Stimulated activated naive CD8-positive, alpha-beta T cell treated with anti-CD3 and anti-CD28 coated beads, Interleukin-15, amount 100 ng/mL, for 72 hours (primary cell): Measurements from ENCODE around the gene IL4I1.
"Not testable (repeated sequence)": the region's sequence is repeated elsewhere in the genome, so short reads cannot be mapped to it uniquely, and the experiment has no call there.

Source experiments
- ATAC-seq: fragments of 150-1000 bp; cut with Tn5 transposase; 2 replicates; pipeline ENCODE4 v1.10.0; 2021; ENCODE audit warnings: mild to moderate bottlenecking, moderate library complexity
- DNase-seq, 2 donors: peaks; one replicate each; pipeline ENCODE4 v3.0.0; 2021 to 2022
- H3K27ac Mint-ChIP-seq, 2 donors: one replicate each; pipeline ENCODE4 v1.8.0; 2022; ENCODE audit warnings: mild to moderate bottlenecking in 2 of 2, mixed read lengths in 2 of 2, moderate library complexity in 2 of 2
- H3K27me3 Mint-ChIP-seq: one replicate; pipeline ENCODE4 v1.8.0; 2022; ENCODE audit warnings: mixed read lengths
- H3K4me1 Mint-ChIP-seq: one replicate; pipeline ENCODE4 v1.8.0; 2022; ENCODE audit warnings: mild to moderate bottlenecking, mixed read lengths
- H3K4me3 Mint-ChIP-seq, 2 donors: one replicate each; pipeline ENCODE4 v1.8.0; 2022; ENCODE audit warnings: mild to moderate bottlenecking in 2 of 2, mixed read lengths in 2 of 2, moderate library complexity in 1 of 2
- H3K9me3 Mint-ChIP-seq, 2 donors: one replicate each; pipeline ENCODE4 v1.8.0; 2022; ENCODE audit warnings: mixed read lengths in 2 of 2

IL4I1 gene

DNA sequence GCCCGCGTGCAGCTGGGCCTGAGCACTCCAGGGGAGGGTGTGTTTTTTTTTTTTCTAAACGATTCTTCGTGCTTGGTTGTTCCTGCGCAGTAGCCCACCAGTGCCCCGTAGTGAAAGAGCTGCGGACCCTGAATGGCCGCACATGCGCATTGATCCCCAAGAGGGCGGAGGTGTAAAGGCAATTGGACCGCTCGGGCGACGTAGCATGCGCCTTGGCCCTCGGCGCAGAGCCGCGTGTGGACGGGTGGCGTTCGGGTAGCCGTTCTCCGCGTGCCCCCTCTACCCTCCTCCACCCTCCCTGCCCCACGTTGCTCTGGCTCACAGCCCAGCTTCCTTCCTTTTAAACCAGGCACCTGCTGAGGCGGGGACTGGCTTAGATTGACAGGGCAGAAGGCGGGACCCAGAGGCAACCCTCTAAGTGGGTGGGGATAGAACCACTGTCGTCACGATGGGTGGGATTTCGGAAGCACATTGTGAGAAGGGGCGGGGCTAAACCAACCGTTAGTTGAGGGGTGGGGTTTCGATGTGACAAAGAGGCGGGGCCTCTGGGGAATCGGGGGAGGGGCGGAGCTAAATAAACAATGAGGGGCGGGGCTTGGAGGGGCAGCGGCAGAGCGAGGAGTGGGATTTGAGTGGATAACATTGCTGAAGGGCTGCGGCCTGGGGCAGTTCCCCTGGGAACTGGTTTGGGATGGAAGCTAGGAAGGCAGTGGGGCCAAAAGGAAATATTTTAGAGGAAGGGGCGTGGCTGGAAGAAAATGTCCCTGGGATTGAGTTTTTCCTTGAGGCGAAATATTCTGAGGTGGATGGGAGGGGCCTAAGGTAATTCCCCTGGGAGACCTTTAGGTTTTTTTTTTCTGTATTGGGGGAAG lies 33.2 kb upstream of the IL4I1 start:
- Mint-ChIP-seq H3K9me3 (peaks cover 14 to 17% of the 10 kb centered on the region in 2 donors), H3K27ac (peak overlapping the region; percentile 97 to 98), H3K4me1 (peaks cover 76% of the 10 kb centered on the region), H3K27me3 (no peaks in the 10 kb centered on the region), H3K4me3 (peak overlapping the region; percentile 94 to 99)
- ATAC-seq: peak; percentile 91
- peak; percentile 94 to 95 for DNase-seq

DNA sequence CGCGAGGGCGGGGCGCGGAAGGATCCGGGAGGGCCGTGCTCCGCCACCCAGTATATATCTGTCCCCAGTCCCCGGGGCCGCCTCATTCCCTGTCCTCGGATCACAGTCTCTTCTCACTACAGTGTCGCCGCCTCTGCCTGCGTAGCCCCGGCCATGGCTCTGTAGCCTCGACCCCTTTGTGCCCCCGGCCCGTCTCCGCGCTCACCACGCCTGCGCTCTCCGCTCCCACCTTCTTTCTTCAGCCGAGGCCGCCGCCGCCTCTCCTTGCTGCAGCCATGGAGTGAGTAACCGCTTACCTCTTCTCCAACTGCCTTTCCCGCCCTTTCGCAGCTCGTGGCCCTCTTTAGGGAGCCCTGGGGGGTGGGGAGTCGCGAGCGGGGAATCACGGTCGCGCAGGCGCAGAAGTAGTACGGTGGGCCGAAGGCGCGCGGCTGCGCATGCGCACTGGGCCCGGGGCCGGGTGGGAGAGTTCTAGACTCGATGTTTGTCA lies 32.5 kb upstream of the IL4I1 start, which contains the start of the genes ATF5 and NUP62:
Gene ATF5, plus strand, starts transcription at position 85 of the 490 bp plus-strand sequence. CDS start 1,646 bp downstream, outside the sequence.
Gene NUP62, minus strand, starts transcription at position 384 of the 490 bp plus-strand sequence. CDS start 19,697 bp downstream, outside the sequence.
- Mint-ChIP-seq H3K4me1 (peaks cover 83% of the 10 kb centered on the region), H3K9me3 (peaks cover 14 to 17% of the 10 kb centered on the region in 2 donors), H3K4me3 (peak within 1 kb of the TSS; percentile 94 to 99), H3K27me3 (no peaks in the 10 kb centered on the region), H3K27ac (peak within 1 kb of the TSS; percentile 97 to 98)
- ATAC-seq (peak; percentile 63), DNase-seq (peak; percentile 90 to 91)

DNA sequence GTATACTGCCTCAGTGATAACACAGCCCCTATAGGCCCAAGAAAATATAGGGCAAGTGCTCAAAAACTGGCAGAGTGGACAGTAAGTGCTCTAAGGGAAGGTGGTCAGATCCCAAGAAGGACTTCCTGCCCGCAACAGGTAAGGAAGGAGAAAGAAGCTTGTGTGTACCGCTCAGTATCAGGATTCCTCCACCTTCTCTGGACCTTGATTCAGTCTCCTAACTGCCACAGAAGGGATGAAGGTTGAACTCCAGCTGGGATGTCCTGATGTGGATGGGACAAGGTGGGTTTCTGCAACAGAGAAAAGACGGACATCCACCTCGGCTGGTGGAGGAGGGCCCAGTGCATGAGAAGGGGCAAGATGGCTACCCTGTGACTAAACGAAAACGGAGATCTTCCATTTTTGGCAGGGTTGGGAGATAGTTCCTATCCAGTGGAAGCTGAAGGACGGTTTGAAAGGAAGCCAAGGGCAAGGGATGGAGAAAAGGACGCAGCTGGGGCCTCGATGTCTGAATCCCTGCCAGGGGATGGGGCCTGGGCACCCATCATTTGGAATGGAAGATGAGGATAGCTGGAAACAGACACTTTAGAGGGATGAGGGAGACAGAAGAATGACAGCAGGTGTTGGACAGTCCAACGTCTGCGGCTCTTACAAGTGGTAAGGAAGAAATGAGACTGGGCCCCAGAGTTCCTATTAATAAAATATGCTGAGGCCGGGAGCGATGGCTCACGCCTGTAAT lies 31.0 kb upstream of the IL4I1 start:
- Mint-ChIP-seq H3K4me1 (peaks cover 85% of the 10 kb centered on the region), H3K4me3 (peak overlapping the region; percentile 94 to 99), H3K27me3 (no peaks in the 10 kb centered on the region), H3K9me3 (peaks cover 14 to 17% of the 10 kb centered on the region in 2 donors), H3K27ac (peak overlapping the region; percentile 96)
- DNase-seq (no peak), ATAC-seq (no peak)

DNA sequence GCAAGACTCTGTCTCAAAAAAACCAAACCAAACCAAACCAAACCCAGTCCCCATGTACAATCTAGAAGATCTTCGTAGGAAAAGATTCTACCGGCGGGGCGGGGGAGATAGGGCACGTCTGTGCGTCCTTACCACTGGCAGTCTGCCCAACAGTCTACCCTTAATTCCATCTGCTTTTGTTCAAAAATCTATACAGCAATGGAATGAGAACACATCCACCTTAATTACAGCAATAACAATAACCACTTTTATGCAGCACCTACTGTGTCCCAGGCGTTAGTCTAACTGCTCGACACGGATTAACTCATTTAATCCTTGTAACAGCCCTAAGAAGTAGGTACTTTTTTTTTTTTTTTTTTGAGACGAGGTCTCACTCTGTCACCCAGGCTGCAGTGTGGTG lies 29.8 kb upstream of the IL4I1 start:
- Mint-ChIP-seq H3K4me1 (peaks cover 85% of the 10 kb centered on the region), H3K9me3 (peaks cover 8% of the 10 kb centered on the region in 2 donors), H3K27me3 (no peaks in the 10 kb centered on the region), H3K27ac (peak overlapping the region in 1 of 2 donors; percentile 25), H3K4me3 (peak overlapping the region in 1 of 2 donors; percentile 62)
- ATAC-seq (no peak), DNase-seq (no peak)

DNA sequence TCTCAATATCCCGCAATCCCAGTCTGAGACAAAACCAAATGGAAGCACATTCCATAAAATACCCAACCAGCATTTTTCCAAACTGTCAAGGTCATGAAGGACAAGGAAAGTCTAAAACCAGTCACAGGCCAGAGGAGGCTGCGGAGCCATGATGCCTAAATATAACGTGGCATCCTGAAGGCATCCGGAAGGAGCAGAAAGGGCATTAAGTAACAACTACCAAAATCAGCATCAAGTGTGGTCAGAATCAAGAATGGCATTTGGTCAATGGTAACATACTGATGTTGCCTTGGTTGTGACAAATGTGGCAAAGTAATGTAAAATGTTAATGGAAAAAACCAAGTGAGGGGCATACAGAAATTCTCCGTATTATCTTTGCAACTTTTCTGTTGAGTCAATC lies 28.8 kb upstream of the IL4I1 start:
- no peaks in the 10 kb centered on the region for H3K27me3 Mint-ChIP-seq
- DNase-seq: no peak
- peak overlapping the region in 1 of 2 donors; percentile 87 for H3K27ac Mint-ChIP-seq
- no peak for ATAC-seq
- H3K4me3 Mint-ChIP-seq: peak overlapping the region in 1 of 2 donors; percentile 45
- H3K4me1 Mint-ChIP-seq: peaks cover 85% of the 10 kb centered on the region
- H3K9me3 Mint-ChIP-seq: peaks cover 6 to 7% of the 10 kb centered on the region in 2 donors

DNA sequence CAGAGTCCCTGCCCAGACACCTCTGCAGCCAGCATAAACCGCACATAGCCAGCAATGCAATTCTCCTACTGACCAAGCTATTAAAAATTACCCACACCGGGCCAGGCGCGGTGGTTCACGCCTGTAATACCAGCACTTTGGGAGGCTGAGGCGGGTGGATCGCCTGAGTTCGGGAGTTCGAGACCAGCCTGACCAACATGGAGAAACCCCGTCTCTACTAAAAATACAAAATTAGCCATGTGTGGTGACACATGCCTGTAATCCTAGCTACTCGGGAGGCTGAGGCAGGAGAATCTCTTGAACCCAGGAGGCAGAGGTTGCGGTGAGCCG lies 28.2 kb upstream of the IL4I1 start:
- H3K27ac Mint-ChIP-seq: peak overlapping the region; percentile 34 to 96
- not testable (repeated sequence) for H3K27me3 Mint-ChIP-seq, H3K9me3 Mint-ChIP-seq, DNase-seq, ATAC-seq
- H3K4me3 Mint-ChIP-seq: peak overlapping the region in 1 of 2 donors; percentile 70
- peaks cover 85% of the 10 kb centered on the region for H3K4me1 Mint-ChIP-seq

DNA sequence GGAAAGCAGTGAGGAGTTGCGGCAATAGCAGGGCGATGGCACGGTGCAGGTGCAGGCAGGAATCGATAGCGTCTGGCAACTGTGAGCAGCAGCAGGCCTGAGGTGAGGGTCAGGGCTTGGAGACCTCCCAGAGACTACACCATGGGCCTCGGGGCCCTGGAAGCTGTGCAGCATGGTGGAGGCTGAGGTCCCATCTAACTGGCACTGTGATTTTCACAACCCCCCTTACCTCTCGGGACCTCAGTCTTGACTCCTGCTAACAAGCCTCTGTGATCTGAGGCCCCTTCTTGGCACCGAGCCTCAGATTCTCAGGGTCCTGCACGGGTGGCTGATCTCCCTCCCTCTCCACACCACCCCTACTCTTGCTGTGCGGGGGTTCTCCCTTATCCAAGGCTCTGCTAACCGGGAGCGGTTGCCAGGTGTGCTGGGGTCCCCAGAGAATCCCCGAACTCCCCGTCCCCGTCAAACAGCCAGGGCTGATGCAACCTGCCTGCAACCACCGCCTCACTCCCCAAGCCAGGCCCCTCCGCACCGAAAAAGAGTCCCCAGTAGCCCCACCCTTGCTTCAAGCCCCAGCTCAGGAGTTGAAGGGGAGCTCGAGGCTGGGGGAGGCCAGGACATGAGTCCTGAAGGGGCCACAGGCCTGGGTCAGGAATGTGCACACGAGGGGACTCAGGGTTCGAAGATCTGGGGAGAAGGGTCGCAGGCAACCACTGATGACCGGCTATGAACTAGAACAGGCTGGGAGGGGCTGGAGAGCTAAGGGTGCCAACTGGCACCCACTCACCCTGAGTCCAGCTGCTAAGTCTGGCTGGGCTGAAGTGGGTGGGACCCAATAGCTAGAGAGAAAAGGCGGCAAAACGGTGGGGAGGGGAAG lies 27.6 kb upstream of the IL4I1 start:
- Mint-ChIP-seq H3K9me3 (no peaks in the 10 kb centered on the region), H3K27me3 (no peaks in the 10 kb centered on the region), H3K4me3 (peak overlapping the region; percentile 49 to 70), H3K4me1 (peaks cover 87% of the 10 kb centered on the region), H3K27ac (peak overlapping the region; percentile 96 to 98)
- peak in 1 of 2 donors; percentile 51 for DNase-seq
- no peak for ATAC-seq

DNA sequence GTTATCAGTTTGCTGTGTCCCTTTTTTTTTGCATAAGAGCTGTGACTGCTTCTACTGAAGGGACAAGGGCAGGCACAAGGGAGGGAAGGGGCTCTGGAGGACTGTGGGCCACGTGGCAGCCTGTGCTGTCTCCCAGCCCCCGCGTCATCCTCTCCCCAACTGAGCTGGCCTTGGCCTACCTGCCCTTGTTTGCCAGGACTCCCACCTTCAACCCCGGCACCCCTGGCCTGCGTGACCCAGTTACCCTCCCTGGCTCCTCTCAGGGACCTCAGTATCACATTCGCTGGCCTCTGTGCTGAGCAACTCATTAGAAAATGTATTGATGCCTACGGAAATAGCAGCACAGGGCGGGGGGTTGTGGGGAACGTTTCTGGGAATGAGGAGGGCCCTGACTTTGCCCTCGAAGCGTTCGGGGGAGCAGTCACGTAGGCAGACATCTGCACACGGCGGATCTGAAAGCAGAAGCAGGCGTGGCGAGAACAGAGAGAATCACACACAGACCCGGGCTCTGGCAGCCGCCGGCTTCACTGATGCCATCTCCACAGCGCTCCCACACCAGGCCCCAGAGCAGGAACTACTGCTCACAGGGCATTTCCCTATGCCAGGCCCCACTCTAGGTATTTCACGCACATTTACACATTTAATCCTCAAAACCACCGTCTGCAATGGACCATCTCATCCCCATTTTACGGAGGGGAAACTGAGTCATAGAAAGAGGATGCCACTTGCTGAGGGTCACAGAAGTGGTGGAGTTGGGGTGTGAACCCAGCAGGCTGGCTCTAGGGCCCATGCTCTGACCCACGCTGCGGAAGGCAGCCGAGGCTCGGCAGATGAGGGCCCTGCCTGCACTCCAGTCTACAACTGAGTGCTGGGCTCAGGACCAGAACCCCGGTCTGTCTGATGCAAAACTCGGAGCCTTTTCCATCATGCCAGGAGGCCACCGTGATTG lies 26.6 kb upstream of the IL4I1 start:
- no peaks in the 10 kb centered on the region for H3K9me3 Mint-ChIP-seq
- ATAC-seq: no peak
- peak overlapping the region; percentile 33 to 98 for H3K27ac Mint-ChIP-seq
- H3K27me3 Mint-ChIP-seq: no peaks in the 10 kb centered on the region
- DNase-seq: no peak
- peak overlapping the region in 1 of 2 donors; percentile 23 for H3K4me3 Mint-ChIP-seq
- H3K4me1 Mint-ChIP-seq: peaks cover 87% of the 10 kb centered on the region

DNA sequence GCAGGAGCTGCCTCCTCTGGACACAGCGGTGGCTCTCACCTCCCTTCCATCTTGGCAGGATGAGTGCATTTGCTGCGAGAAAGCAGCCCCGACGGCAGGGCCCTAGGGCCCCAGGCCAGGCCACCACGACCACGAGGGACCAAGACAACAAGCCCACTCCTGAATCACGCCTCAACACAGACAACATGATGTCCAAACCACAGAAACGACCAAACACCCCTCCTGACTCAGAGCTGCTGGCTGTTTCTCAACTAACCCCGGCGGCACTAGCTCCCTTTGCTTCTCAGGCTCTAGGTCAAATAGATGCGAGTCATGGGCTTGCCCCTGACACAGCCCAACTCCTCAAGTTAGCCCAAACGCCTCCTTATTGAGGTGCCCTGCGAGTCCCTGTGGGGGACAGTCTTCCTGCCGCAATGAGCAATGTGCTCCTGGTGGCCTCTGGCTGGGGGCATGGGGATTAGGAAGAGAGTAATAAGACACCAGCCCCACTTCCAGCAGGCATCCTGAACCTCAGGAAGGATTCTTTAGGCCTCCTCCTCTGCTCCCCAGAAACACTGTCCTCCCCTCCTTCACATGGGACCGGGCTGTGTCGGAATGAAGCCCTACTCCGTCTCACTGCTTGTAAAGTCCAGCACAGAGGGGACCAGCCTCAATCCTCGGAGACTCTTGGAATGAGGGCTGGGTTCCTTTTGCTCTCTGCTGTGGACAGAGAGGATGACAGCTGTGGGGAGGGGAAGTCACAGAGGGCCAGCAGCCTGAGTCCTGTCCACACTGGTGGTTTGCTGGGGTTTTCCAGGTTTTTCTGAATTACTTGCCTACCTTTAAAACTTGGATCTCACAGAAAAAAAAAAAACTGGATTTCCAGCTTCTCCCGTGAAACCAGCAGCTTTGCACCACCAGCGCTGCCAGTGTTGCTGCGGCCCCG lies 25.4 kb upstream of the IL4I1 start:
- H3K27ac Mint-ChIP-seq: peak overlapping the region in 1 of 2 donors; percentile 88
- no peaks in the 10 kb centered on the region for H3K27me3 Mint-ChIP-seq
- peak; percentile 76 for ATAC-seq
- H3K4me1 Mint-ChIP-seq: peaks cover 82% of the 10 kb centered on the region
- no peaks in the 10 kb centered on the region for H3K9me3 Mint-ChIP-seq
- H3K4me3 Mint-ChIP-seq: peak overlapping the region in 1 of 2 donors; percentile 9
- DNase-seq: peak in 1 of 2 donors; percentile 36

DNA sequence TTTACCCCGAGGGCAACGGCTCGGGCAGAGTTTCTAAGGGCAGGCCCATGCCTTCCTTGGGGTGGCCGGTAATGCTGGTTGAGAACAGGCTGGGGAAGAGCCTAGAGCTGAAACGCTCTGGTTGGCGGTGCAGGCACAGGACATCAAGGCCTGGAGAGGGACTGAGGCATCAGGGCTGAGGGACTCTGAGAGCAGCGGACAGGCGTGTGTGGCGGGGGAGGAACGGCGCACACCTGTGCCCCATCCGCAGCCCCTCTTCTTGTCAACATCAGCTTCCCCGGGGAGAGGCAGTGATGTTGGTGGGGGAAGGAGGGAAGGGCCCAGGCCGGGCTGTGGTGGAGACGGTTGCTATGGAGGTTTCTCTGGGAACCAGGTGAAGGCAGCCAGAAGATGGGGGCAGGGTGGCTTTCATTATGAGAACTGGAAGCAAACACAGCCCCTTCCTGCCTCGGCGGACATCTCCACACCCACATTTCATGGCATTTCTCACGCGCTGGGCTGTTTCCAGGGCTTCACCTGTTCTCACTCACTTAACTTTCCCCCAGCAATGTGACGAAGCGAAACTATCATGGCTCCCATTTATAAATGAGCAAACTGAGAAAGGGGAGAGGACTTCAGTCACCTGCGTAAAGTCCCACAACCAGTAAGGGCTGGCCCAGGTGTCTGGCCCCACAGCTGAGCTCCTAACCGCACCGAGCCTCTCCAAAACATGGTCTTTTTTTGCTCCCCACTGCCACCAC lies 24.1 kb upstream of the IL4I1 start:
- H3K27ac Mint-ChIP-seq: peak overlapping the region in 1 of 2 donors; percentile 95
- ATAC-seq: no peak
- no peaks in the 10 kb centered on the region for H3K9me3 Mint-ChIP-seq
- peaks cover 84% of the 10 kb centered on the region for H3K4me1 Mint-ChIP-seq
- DNase-seq: no peak
- H3K4me3 Mint-ChIP-seq: no peak overlapping the region
- no peaks in the 10 kb centered on the region for H3K27me3 Mint-ChIP-seq

DNA sequence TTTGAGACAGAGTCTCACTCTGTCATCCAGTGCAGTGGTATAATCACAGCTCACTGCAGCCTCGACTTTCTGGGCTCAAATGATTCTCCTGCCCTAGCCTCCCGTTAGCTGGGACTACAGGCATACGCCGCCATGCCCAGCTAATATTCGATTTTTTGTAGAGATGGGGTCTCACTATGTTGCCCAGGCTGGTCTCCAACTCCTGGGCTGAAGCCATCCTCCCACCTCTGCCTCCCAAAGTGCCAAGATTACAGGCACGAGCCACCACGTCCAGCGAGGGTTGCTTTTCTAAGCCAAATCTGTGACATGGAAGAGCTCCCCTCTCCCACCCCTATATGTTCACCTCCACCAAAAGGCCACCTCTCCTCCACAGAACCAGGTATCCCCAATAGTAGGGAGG lies 21.4 kb upstream of the IL4I1 start:
- H3K4me3 Mint-ChIP-seq: no peak overlapping the region
- no peaks in the 10 kb centered on the region for H3K27me3 Mint-ChIP-seq
- no peak for DNase-seq
- no peak for ATAC-seq
- peaks cover 84% of the 10 kb centered on the region for H3K4me1 Mint-ChIP-seq
- H3K9me3 Mint-ChIP-seq: no peaks in the 10 kb centered on the region
- peak overlapping the region in 1 of 2 donors; percentile 68 for H3K27ac Mint-ChIP-seq

DNA sequence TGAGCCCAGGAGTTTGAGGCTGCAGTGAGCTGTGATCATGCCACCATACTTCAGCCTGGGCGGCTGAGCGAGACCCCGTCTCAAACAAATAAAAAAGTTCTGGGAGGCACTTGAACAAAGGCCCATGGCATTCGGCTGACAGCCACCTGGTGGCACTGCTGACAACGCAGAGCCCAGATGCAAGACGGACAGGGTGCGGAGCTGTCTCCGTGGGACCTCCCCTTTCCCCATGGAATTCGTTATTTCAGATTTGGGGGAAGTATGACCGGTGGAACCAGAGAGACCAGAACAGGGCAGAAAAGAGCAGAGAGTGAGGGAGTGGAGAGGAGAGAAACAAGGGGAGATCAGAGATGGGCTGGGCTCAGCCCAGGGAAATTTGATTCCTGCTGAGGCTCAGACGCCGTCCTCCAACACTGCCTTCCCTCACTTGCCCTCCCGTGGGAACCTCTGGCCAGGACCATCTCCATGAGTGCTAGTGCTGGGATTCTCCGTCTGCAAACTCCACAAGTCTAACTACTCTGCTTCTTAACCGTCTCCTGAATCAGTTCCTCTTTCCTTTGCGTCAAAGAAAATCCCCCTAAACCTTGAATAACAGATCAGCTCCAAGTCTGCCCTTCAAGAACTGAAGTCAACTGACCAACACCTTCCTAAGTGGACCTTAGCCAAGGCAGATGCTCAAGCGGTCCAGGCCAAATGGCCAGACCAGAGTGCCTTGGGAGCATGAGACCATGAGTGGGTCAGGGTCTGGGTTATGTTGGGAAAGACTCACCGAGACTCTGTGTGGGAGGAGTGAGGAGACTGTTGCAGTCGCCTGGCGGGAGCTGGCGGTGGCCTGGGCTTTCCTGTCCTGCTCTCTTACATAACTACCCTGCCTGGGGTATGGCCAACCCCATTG lies 20.4 kb upstream of the IL4I1 start:
- H3K9me3 Mint-ChIP-seq: no peaks in the 10 kb centered on the region
- H3K27ac Mint-ChIP-seq: peak overlapping the region; percentile 7 to 49
- DNase-seq (no peak), ATAC-seq (no peak)
- H3K4me3 Mint-ChIP-seq: no peak overlapping the region
- H3K4me1 Mint-ChIP-seq: peaks cover 84% of the 10 kb centered on the region
- no peaks in the 10 kb centered on the region for H3K27me3 Mint-ChIP-seq
